GM18873 (cell line): Measurements from ENCODE around the gene ABCC11.

Experiments
- ATAC-seq: cut with Tn5 transposase; IDR thresholded peaks from one replicate; pipeline ENCODE4 v1.9.1; 2021; ENCODE audit warnings: mild to moderate bottlenecking, moderate library complexity, moderate number of reproducible peaks; ENCODE audit not compliant: unreplicated experiment, low FRiP score

ABCC11 gene

GRCh38 chr16:48165961-48166578 lies 81.3 kb downstream of the ABCC11 start:
- ATAC-seq, result no peak

GRCh38 chr16:48164907-48165715 lies 82.2 kb downstream of the ABCC11 start:
- peak; percentile 63 for ATAC-seq

GRCh38 chr16:48162839-48163410 lies 84.4 kb downstream of the ABCC11 start:
- ATAC-seq, result no peak

GRCh38 chr16:48161906-48162305 lies 85.4 kb downstream of the ABCC11 start:
- ATAC-seq, result no peak

- no peak for ATAC-seq
Observed at GRCh38 chr16:48160575-48160974, 86.8 kb downstream of the ABCC11 start.

GRCh38 chr16:48158296-48158695 lies 89.0 kb downstream of the ABCC11 start:
- ATAC-seq, result peak; percentile 72

GRCh38 chr16:48157794-48158193 lies 89.5 kb downstream of the ABCC11 start:
- ATAC-seq, result no peak

- ATAC-seq, result no peak
Observed at GRCh38 chr16:48157302-48157701, 90.0 kb downstream of the ABCC11 start.

- no peak for ATAC-seq
Observed at GRCh38 chr16:48156790-48157209, 90.5 kb downstream of the ABCC11 start.

- no peak for ATAC-seq
Observed at GRCh38 chr16:48155926-48156789, 91.2 kb downstream of the ABCC11 start, which contains the start of gene ABCC12. ABCC12 (minus strand) TSS chr16:48155993; CDS start chr16:48146424, 9,569 bp downstream.

GRCh38 chr16:48153774-48154173 lies 93.6 kb downstream of the ABCC11 start:
- ATAC-seq, result no peak

- ATAC-seq, result no peak
Observed at GRCh38 chr16:48152226-48152625, 95.1 kb downstream of the ABCC11 start.

- no peak for ATAC-seq
Observed at GRCh38 chr16:48150707-48151106, 96.6 kb downstream of the ABCC11 start.

- ATAC-seq, result no peak
Observed at GRCh38 chr16:48146710-48147109, 100.6 kb downstream of the ABCC11 start.

- no peak for ATAC-seq
Observed at GRCh38 chr16:48146131-48146530, 101.2 kb downstream of the ABCC11 start.

GRCh38 chr16:48143812-48144368 lies 103.4 kb downstream of the ABCC11 start:
- no peak for ATAC-seq

- ATAC-seq, result no peak
Observed at GRCh38 chr16:48140821-48141220, 106.5 kb downstream of the ABCC11 start.

GRCh38 chr16:48139517-48139916 lies 107.8 kb downstream of the ABCC11 start:
- ATAC-seq, result no peak

GRCh38 chr16:48138543-48138942 lies 108.8 kb downstream of the ABCC11 start:
- ATAC-seq, result no peak

GRCh38 chr16:48137822-48138221 lies 109.5 kb downstream of the ABCC11 start:
- no peak for ATAC-seq
